B cell (primary cell): ENCODE results near the gene RGS14. TPM values are rescaled to one million over a fixed set of nuclear protein-coding genes. Genes with fewer than 3 reads are reported as not detected.

ENCODE experiments used
- ATAC-seq: fragments of 200-7000 bp; cut with Tn5 transposase; one replicate; pipeline ENCODE4 v1.10.0; 2021; ENCODE audit warnings: low read depth, mild to moderate bottlenecking, moderate number of reproducible peaks, moderate library complexity
- CTCF ChIA-PET: fragments of 350-600 bp; sonication (Branson Sonifier 250); formaldehyde crosslinking; loops from one replicate; lab custom pipeline; 2021; ENCODE audit warnings: antibody characterized with exemption, inconsistent platforms; lab: Charles Lee
- POLR2A ChIA-PET: fragments of 350-600 bp; sonication (Branson Sonifier 250); formaldehyde crosslinking; loops from one replicate; lab custom pipeline; 2021; ENCODE audit warnings: antibody characterized with exemption; lab: Charles Lee
- DNase-seq: peaks from one replicate; pipeline ENCODE4 v3.0.0; 2013
- H2AFZ ChIP-seq: 2 replicates; pipeline ENCODE4 v1.6.1; 2012; ENCODE audit warnings: mild to moderate bottlenecking, low read depth, low read length; ENCODE audit not compliant: insufficient read depth, poor library complexity, severe bottlenecking
- H3K27ac ChIP-seq, 2 donors: 1 replicate in 1 of 2; 2 replicates in 1 of 2; pipeline ENCODE4 v1.5.1; 2012 to 2013; ENCODE audit warnings: low read length in 2 of 2, mild to moderate bottlenecking in 2 of 2, moderate library complexity in 1 of 2
- H3K27me3 ChIP-seq, 4 experiments: fragments of 200-600 bp in 1 of 4; sonication (generic) in 1 of 4; replicated peaks in 1 of 4; 1 replicate in 2 of 4; 2 replicates in 2 of 4; pipeline versions ENCODE4 v1.6.1 to v1.7.0; 2013 to 2016; ENCODE audit warnings: low read length in 3 of 4, mild to moderate bottlenecking in 2 of 4, mixed read lengths in 1 of 4, moderate library complexity in 1 of 4; ENCODE audit not compliant: insufficient read depth in 4 of 4, control insufficient read depth in 3 of 4; ENCODE audit errors: control extremely low read depth in 1 of 4
- H3K36me3 ChIP-seq, 2 experiments: replicated peaks in 1 of 2; 1 replicate in 1 of 2; 2 replicates in 1 of 2; pipeline versions ENCODE4 v1.6.1 to v1.7.1; 2013; ENCODE audit warnings: low read length in 1 of 2; ENCODE audit not compliant: insufficient read depth in 2 of 2, control insufficient read depth in 1 of 2; ENCODE audit errors: control extremely low read depth in 1 of 2, extremely low read depth in 1 of 2
- H3K4me1 ChIP-seq, 2 donors: fragments of 200-600 bp in 1 of 2; sonication (generic) in 1 of 2; 1 replicate in 1 of 2; 2 replicates in 1 of 2; pipeline versions ENCODE4 v1.5.1 to v1.6.1; 2013 to 2017; ENCODE audit warnings: low read length in 2 of 2; ENCODE audit not compliant: control insufficient read depth in 2 of 2, insufficient read depth in 2 of 2
- H3K4me2 ChIP-seq: replicated peaks from 2 replicates; pipeline ENCODE3; 2012; ENCODE audit warnings: mild to moderate bottlenecking, low read depth, low read length; ENCODE audit not compliant: poor library complexity, severe bottlenecking
- H3K4me3 ChIP-seq, 5 experiments: fragments of 200-600 bp in 1 of 5; sonication (generic) in 1 of 5; 1 replicate in 3 of 5; 2 replicates in 2 of 5; pipeline versions ENCODE4 v1.5.1 to v1.7.0; 2011 to 2016; ENCODE audit warnings: low read length in 4 of 5, mild to moderate bottlenecking in 4 of 5, low read depth in 2 of 5, control low read depth in 1 of 5, moderate library complexity in 1 of 5; ENCODE audit not compliant: insufficient read depth in 1 of 5; ENCODE audit errors: control extremely low read depth in 1 of 5, extremely low read depth in 1 of 5
- H3K79me2 ChIP-seq: fragments of 200-600 bp; sonication (generic); one replicate; pipeline ENCODE4 v1.6.0; 2016; ENCODE audit warnings: low read length; ENCODE audit not compliant: control insufficient read depth, insufficient read depth
- H3K9ac ChIP-seq: fragments of 200-600 bp; sonication (generic); 2 replicates; pipeline ENCODE4 v1.6.1; 2017; ENCODE audit warnings: mild to moderate bottlenecking, low read length, moderate library complexity
- H3K9me3 ChIP-seq, 3 donors: one replicate each; pipeline versions ENCODE4 v1.6.1 to v1.7.1; 2013; ENCODE audit warnings: low read length in 2 of 3; ENCODE audit not compliant: control insufficient read depth in 2 of 3, insufficient read depth in 1 of 3; ENCODE audit errors: control extremely low read depth in 1 of 3
- H4K20me1 ChIP-seq: 2 replicates; pipeline ENCODE4 v1.6.0; 2012; ENCODE audit warnings: mild to moderate bottlenecking, low read length; ENCODE audit not compliant: insufficient read depth, control insufficient read depth, poor library complexity, severe bottlenecking
- H3K27ac Mint-ChIP-seq: one replicate; pipeline ENCODE4 v1.8.0; 2021; ENCODE audit warnings: mixed read lengths
- H3K27me3 Mint-ChIP-seq: one replicate; pipeline ENCODE4 v1.8.0; 2021; ENCODE audit warnings: mixed read lengths
- H3K4me1 Mint-ChIP-seq: one replicate; pipeline ENCODE4 v1.8.0; 2021; ENCODE audit warnings: mixed read lengths
- H3K4me3 Mint-ChIP-seq: one replicate; pipeline ENCODE4 v1.8.0; 2021; ENCODE audit warnings: mixed read lengths
- H3K9me3 Mint-ChIP-seq: one replicate; pipeline ENCODE4 v1.8.0; 2022; ENCODE audit warnings: mixed read lengths; ENCODE audit not compliant: insufficient read depth
- CTCF ChIP-seq: fragments of 200-600 bp; IDR thresholded peaks from one replicate; pipeline ENCODE4 v1.8.0; 2022; ENCODE audit warnings: antibody characterized with exemption, mild to moderate bottlenecking
- EZH2 ChIP-seq: IDR thresholded peaks from 2 replicates; pipeline ENCODE4 v1.6.1; 2012; ENCODE audit warnings: borderline replicate concordance, low read depth, mild to moderate bottlenecking, moderate library complexity, low read length; ENCODE audit not compliant: insufficient read depth, poor library complexity, severe bottlenecking
- WGBS: methylation state at CpG from one replicate; pipeline ENCODE4 v1.1.5; 2013; ENCODE audit warnings: missing lambda C conversion rate; ENCODE audit not compliant: insufficient coverage; 5-methylcytosine and 5-hydroxymethylcytosine counted together
- intact Hi-C: fragments of 100-400 bp; cut with micrococcal nuclease; formaldehyde crosslinking; loops from one replicate; pipeline ENCODE4 v1.10.0; 2022
- polyA plus RNA-seq: library from polyadenylated mRNA; depleted of rRNA; stranded (reverse); fragments of >200 nt; gene quantifications from 2 replicates; pipeline ENCODE4 v1.2.3, GENCODE V29; 2012
- total RNA-seq, 2 donors: library from RNA; stranded (reverse); fragments of 120-200 nt in 1 of 2; gene quantifications; 1 replicate in 1 of 2; 2 replicates in 1 of 2; pipeline versions ENCODE4 v1.2.3 to v1.2.4, GENCODE V29; 2013 to 2022

Gene RGS14
- total and polyA plus RNA-seq, 2 donors (not counting 1 experiment from before 2014, with no cell fraction given), result 85.8 to 184 TPM

- Histone ChIP-seq H3K4me3 (no peak overlapping the region), H3K36me3 (peaks cover 2 to 69% of the 10 kb centered on the region in 2 experiments), H3K4me1 (peaks cover 16 to 25% of the 10 kb centered on the region in 2 donors), H4K20me1 (peaks cover 17% of the 10 kb centered on the region), H3K4me2 (peak overlapping the region; percentile 62), H3K9me3 (no peaks in the 10 kb centered on the region), H3K27me3 (no peaks in the 10 kb centered on the region), H3K27ac (peak overlapping the region; percentile 15 to 65), H3K9ac (no peak overlapping the region), H3K79me2 (peaks cover 14% of the 10 kb centered on the region), H2AFZ (peak overlapping the region; percentile 54)
- POLR2A ChIA-PET, result no interaction called here
- no peaks in the 10 kb centered on the region for H3K27me3 Mint-ChIP-seq
- peaks cover 25% of the 10 kb centered on the region for H3K4me1 Mint-ChIP-seq
- TF ChIP-seq CTCF (no peak), EZH2 (no peak)
- ATAC-seq (peak; percentile 15), DNase-seq (no peak)
- no peaks in the 10 kb centered on the region for H3K9me3 Mint-ChIP-seq
- CTCF ChIA-PET, result interaction anchor here (0.7 to 1.5 kb wide), 6 partner anchors 14 to 169 kb away, joined by 3 to 4 read pairs (median 3); no protein-coding TSS in a partner anchor
- 29% methylated on average over 33 of the region's 35 CpGs for WGBS
- peak overlapping the region; percentile 63 for H3K27ac Mint-ChIP-seq
- intact Hi-C loops, result no loop called here
- H3K4me3 Mint-ChIP-seq, result peak overlapping the region; percentile 49
These were observed 25.5 kb upstream of the RGS14 start for GRCh38 chr5:177332031-177332895.

- Histone ChIP-seq H2AFZ (no peak overlapping the region), H3K27me3 (no peaks in the 10 kb centered on the region), H4K20me1 (peaks cover 21% of the 10 kb centered on the region), H3K4me2 (no peak overlapping the region), H3K79me2 (peaks cover 20% of the 10 kb centered on the region), H3K36me3 (peaks cover 0 to 75% of the 10 kb centered on the region in 2 experiments), H3K9ac (no peak overlapping the region), H3K9me3 (no peaks in the 10 kb centered on the region), H3K4me1 (peaks cover 16 to 25% of the 10 kb centered on the region in 2 donors), H3K27ac (peak overlapping the region in 1 of 2 donors; percentile 65), H3K4me3 (no peak overlapping the region)
- DNase-seq, result no peak
- no peak for TF ChIP-seq CTCF
- Mint-ChIP-seq H3K9me3 (no peaks in the 10 kb centered on the region), H3K27me3 (no peaks in the 10 kb centered on the region), H3K4me1 (peaks cover 25% of the 10 kb centered on the region), H3K27ac (peak overlapping the region; percentile 56), H3K4me3 (no peak overlapping the region)
- intact Hi-C loops, result no loop called here
- WGBS, result 78% methylated on average over 13 of the region's 13 CpGs
- ChIA-PET POLR2A (no interaction called here), CTCF (interaction anchor here (0.7 to 1.6 kb wide), 5 partner anchors 15 to 25 kb away, joined by 3 to 7 read pairs (median 3); no protein-coding TSS in a partner anchor)
- ATAC-seq, result no peak
These were observed 24.8 kb upstream of the RGS14 start for GRCh38 chr5:177332896-177333260.
